Stomach (tissue), 9 donors: ENCODE data around the gene TSNAXIP1. TPM values are rescaled to one million over a fixed set of nuclear protein-coding genes. Genes with fewer than 3 reads are reported as not detected.

Experiments used
- DNase-seq, 2 donors: peaks; one replicate each; pipeline versions ENCODE4 v3.0.0 to v3.0.0-alpha.2; 2013 to 2019
- H3K27ac ChIP-seq, 5 donors: fragments of 200-600 bp in 4 of 5; sonication (generic) in 4 of 5; one replicate each; pipeline ENCODE4 v1.5.1; 2013 to 2019; ENCODE audit warnings: mild to moderate bottlenecking in 1 of 5, moderate library complexity in 1 of 5
- H3K27me3 ChIP-seq, 3 donors: fragments of 200-600 bp; sonication (generic); one replicate each; pipeline ENCODE4 v1.5.1; 2017 to 2019; ENCODE audit warnings: mixed run types in 1 of 3
- H3K36me3 ChIP-seq, 4 donors: fragments of 200-600 bp; sonication (generic); 1 replicate in 3 of 4; 2 replicates in 1 of 4; pipeline ENCODE4 v1.5.1; 2016 to 2019
- H3K4me1 ChIP-seq, 4 donors: fragments of 200-600 bp; sonication (generic); one replicate each; pipeline ENCODE4 v1.5.1; 2016 to 2019
- H3K4me3 ChIP-seq, 4 donors: fragments of 200-600 bp; sonication (generic) in 3 of 4; one replicate each; pipeline ENCODE4 v1.5.1; 2016 to 2019; ENCODE audit warnings: mild to moderate bottlenecking in 1 of 4
- H3K9me3 ChIP-seq, 4 donors: fragments of 200-600 bp; sonication (generic); one replicate each; pipeline ENCODE4 v1.5.1; 2016 to 2019
- EP300 ChIP-seq: sonication (generic); formaldehyde crosslinking; IDR thresholded peaks from one replicate; pipeline ENCODE4 v1.6.1; 2017; ENCODE audit warnings: antibody characterized with exemption
- POLR2A ChIP-seq, 4 donors: fragments of 450-650 bp; IDR thresholded peaks; one replicate each; pipeline ENCODE4 v1.6.1; 2016; ENCODE audit warnings: antibody characterized with exemption in 4 of 4, control low read depth in 2 of 4, mild to moderate bottlenecking in 1 of 4, moderate library complexity in 1 of 4
- POLR2AphosphoS5 ChIP-seq, 3 donors: sonication (generic); formaldehyde crosslinking; IDR thresholded peaks; one replicate each; pipeline ENCODE4 v1.6.1; 2016; ENCODE audit warnings: antibody characterized with exemption in 3 of 3
- WGBS, 5 donors: extraction: QIAGEN DNeasy Blood & Tissue Kit in 3 of 5; methylation state at CpG; one replicate each; pipeline versions ENCODE4 v1.1.5 to v1.1.7; 2013 to 2018; 5-methylcytosine and 5-hydroxymethylcytosine counted together
- intact Hi-C: fragments of 100-400 bp; cut with DNase I; formaldehyde crosslinking; loops from one replicate; pipeline ENCODE4 v1.15.1; 2023; ENCODE audit warnings: low total_unique reads
- polyA plus RNA-seq, 3 donors: library from polyadenylated mRNA; stranded (reverse); fragments of 200-250 nt; gene quantifications; one replicate each; pipeline ENCODE4 v1.2.3, GENCODE V29; 2013
- total RNA-seq, 5 donors: library from RNA; depleted of rRNA; stranded (reverse); fragments of >200 nt; gene quantifications; one replicate each; pipeline versions ENCODE4 v1.1.0 to v1.2.3, GENCODE V29; 2014 to 2016
- TF ChIP-seq, protein P1 (sequence below), 7 experiments: fragments of 450-650 bp in 4 of 7; fragments of 200-600 bp in 3 of 7; sonication (generic) in 3 of 7; IDR thresholded peaks; one replicate each; pipeline ENCODE4 v1.5.1; 2016 to 2019; ENCODE audit warnings: antibody characterized with exemption in 7 of 7, control low read depth in 2 of 7, mild to moderate bottlenecking in 1 of 7
- donor health status: healthy with polysubstance abuse.
- donor health status: Bipolar disorder and iron deficiency.
- donor health status: healthy.

Gene TSNAXIP1
- total and polyA plus RNA-seq, 8 donors: 0.45 to 25.7 (median 1.2) TPM; not detected in 1

DNA sequence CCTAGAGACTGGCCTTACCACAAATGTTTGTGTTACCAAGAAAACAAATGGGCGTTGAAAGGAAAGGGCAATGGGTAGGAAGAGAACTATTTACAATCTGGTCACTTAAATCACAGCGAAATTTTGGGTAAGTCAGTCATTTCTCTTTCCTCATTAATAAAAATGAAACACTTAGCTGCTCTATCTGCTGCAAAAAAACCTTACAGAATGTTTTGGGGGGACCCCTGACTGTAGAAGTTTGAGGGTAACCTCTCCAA, 39.3 kb downstream of the TSNAXIP1 start:
- H3K4me3 ChIP-seq: peak overlapping the region; percentile 86 to 100 (median 99)
- H3K9me3 ChIP-seq: no peaks in the 10 kb centered on the region
- TF ChIP-seq EP300 (no peak), POLR2A (IDR thresholded peaks at IDR 0.05) (no peak), POLR2AphosphoS5 (IDR thresholded peaks at IDR 0.05) (no peak)
- TF ChIP-seq, protein P1, sequence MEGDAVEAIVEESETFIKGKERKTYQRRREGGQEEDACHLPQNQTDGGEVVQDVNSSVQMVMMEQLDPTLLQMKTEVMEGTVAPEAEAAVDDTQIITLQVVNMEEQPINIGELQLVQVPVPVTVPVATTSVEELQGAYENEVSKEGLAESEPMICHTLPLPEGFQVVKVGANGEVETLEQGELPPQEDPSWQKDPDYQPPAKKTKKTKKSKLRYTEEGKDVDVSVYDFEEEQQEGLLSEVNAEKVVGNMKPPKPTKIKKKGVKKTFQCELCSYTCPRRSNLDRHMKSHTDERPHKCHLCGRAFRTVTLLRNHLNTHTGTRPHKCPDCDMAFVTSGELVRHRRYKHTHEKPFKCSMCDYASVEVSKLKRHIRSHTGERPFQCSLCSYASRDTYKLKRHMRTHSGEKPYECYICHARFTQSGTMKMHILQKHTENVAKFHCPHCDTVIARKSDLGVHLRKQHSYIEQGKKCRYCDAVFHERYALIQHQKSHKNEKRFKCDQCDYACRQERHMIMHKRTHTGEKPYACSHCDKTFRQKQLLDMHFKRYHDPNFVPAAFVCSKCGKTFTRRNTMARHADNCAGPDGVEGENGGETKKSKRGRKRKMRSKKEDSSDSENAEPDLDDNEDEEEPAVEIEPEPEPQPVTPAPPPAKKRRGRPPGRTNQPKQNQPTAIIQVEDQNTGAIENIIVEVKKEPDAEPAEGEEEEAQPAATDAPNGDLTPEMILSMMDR (IDR thresholded peaks at IDR 0.05): no peak
- 0 to 8% (median 6%) methylated on average over 2 of the region's 2 CpGs for WGBS, 5 donors
- peaks cover 41 to 73% (median 69%) of the 10 kb centered on the region in 4 donors for H3K4me1 ChIP-seq
- DNase-seq: no peak
- H3K27ac ChIP-seq: peak overlapping the region; percentile 90 to 100 (median 97)
- peaks cover 0 to 8% (median 0%) of the 10 kb centered on the region in 4 donors for H3K36me3 ChIP-seq
- intact Hi-C loops: no loop called here
- no peaks in the 10 kb centered on the region for H3K27me3 ChIP-seq

DNA sequence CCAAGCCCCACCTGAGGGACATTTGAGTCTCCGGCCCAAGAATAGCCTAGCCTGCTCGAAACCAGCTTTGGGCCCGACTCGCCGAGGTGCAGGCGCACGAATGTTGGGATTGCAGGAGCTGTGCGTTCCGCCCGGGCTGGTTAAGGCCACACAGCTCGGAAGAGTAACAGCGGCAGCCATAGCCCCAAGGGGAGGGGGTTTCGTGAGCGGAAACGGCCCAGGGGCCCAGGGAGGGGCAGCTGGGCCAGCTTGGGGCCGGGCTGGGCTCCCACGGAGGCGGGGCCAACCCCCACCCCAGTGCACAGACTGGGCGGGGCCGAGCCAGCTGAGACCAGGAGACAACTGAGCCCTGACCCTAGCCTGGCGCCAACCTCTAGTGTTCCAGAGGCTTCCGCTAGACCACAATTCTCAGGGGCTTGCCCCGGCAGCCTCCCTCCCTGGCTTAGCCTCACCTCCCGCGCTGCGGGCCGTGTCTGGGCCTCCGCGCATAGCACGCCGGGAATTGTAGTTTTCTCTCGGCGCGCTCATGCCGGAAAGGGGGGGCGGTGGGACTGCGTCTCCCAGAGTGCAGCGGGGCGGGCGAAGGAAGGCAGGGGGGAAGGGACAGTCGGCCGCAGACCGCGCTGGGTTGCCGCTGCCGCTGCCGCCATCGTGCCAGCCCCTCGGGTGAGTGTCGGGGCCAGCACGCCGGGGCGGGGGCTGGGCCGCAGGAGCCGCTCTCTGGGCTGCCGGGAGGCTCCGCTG, 39.8 kb downstream of the TSNAXIP1 start, which contains the start of gene NUTF2:
Gene NUTF2, plus strand, starts transcription at position 614 of the 744 bp plus-strand sequence. CDS start 18,198 bp downstream, outside the sequence.
- H3K4me3 ChIP-seq: peak within 1 kb of the TSS; percentile 86 to 100 (median 99)
- intact Hi-C loops: no loop called here
- H3K9me3 ChIP-seq: no peaks in the 10 kb centered on the region
- peak; percentile 96 to 98 for DNase-seq
- 0 to 1% (median 0%) methylated on average over 27 to 57 of the region's 57 CpGs for WGBS, 5 donors
- TF ChIP-seq POLR2AphosphoS5 (IDR thresholded peaks at IDR 0.05) (peak; percentile 62 to 90 (median 77)), EP300 (no peak)
- TF ChIP-seq, protein P1 (IDR thresholded peaks at IDR 0.05): peak in 1 of 7 experiments; percentile 30
- H3K36me3 ChIP-seq: peaks cover 0 to 8% (median 0%) of the 10 kb centered on the region in 4 donors
- peak within 1 kb of the TSS; percentile 90 to 100 (median 97) for H3K27ac ChIP-seq
- H3K27me3 ChIP-seq: no peaks in the 10 kb centered on the region
- peaks cover 41 to 70% (median 66%) of the 10 kb centered on the region in 4 donors for H3K4me1 ChIP-seq

DNA sequence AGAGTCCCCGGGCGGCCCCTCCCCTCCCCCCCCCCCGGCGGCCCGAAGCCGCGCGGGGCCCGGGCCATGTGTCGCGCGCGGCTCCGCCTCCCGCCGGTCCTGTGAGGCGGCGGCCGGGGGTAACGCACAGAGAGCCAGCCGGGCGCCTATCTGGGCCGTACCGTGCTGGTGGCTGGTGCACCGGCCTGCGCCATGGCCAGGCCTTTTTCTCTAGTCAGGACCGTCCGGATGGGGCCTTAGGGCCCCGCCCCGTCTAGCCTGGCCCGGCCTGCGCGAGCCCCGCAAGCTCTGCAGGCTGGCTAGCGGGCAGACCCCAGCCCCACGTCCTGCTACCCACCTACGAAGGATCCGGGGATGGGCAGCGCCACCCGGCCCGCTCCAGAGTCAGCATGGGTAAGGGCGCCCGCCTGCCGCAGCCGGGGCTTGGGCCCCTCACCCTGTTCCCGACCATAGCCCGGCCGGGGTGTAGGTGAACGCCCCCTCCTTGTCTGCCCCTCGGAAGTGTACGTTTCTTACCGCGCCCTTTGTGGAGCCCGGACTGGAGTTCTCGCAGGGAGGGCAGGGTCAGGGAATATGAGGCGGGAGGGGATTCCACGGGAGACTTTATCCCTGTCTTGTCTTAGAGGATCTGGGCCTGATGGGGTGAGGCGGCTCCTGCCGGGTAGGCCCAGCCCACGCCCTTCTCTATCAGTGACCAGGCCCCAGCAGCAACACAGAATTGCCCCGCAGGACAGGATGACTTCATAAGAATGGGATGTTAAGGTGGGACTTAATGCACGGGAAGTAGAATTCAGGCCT, 40.6 kb downstream of the TSNAXIP1 start, which contains the start of gene CENPT:
Gene CENPT, minus strand, starts transcription at position 630 of the 798 bp plus-strand sequence. CDS start 13,834 bp downstream, outside the sequence.
- WGBS, 5 donors: 0 to 1% (median 0%) methylated on average over 3 to 62 of the region's 62 CpGs
- peak; percentile 72 to 85 for DNase-seq
- Histone ChIP-seq H3K9me3 (no peaks in the 10 kb centered on the region), H3K27me3 (no peaks in the 10 kb centered on the region), H3K36me3 (peaks cover 0 to 8% (median 0%) of the 10 kb centered on the region in 4 donors), H3K4me3 (peak within 1 kb of the TSS; percentile 86 to 100 (median 99)), H3K4me1 (peaks cover 41 to 68% (median 63%) of the 10 kb centered on the region in 4 donors), H3K27ac (peak within 1 kb of the TSS; percentile 90 to 100 (median 97))
- no peak for TF ChIP-seq EP300
- TF ChIP-seq POLR2A (IDR thresholded peaks at IDR 0.05): no peak
- TF ChIP-seq POLR2AphosphoS5 (IDR thresholded peaks at IDR 0.05): no peak
- intact Hi-C loops: no loop called here

DNA sequence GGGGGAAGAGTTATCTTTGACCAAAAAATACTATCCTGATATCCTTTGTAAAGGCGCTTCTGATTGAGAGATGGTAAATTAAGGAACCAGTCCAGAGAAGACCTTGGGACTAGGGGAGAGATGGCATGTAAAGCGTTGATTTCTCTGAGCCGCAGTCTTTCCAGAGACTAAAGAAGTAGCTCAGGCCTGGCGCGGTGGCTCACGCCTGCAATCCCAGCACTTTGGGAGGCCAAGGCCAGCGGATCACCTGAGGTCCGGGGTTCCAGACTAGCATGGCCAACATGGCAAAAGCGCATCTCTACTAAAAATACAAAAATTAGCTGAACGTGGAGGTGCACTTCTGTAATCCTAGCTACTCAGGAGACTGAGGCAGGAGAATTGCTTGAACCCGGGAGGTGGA, 41.4 kb downstream of the TSNAXIP1 start:
- TF ChIP-seq POLR2AphosphoS5 (IDR thresholded peaks at IDR 0.05) (no peak), POLR2A (IDR thresholded peaks at IDR 0.05) (no peak), EP300 (no peak)
- TF ChIP-seq, protein P1 (IDR thresholded peaks at IDR 0.05): no peak
- H3K9me3 ChIP-seq: no peaks in the 10 kb centered on the region
- DNase-seq: no peak
- no peaks in the 10 kb centered on the region for H3K27me3 ChIP-seq
- intact Hi-C loops: no loop called here
- H3K27ac ChIP-seq: peak overlapping the region in 3 of 5 donors; percentile 90 to 100 (median 98)
- peaks cover 0 to 8% (median 0%) of the 10 kb centered on the region in 4 donors for H3K36me3 ChIP-seq
- peaks cover 41 to 62% (median 55%) of the 10 kb centered on the region in 4 donors for H3K4me1 ChIP-seq
- 84 to 94% (median 90%) methylated on average over 11 of the region's 11 CpGs for WGBS, 5 donors
- peak overlapping the region; percentile 86 to 100 (median 99) for H3K4me3 ChIP-seq
